ENCODE results near the gene HP1BP3.
A peak's percentile ranks its signal among the peaks of the same experiment; 100 is the strongest.

HP1BP3 gene

DNA sequence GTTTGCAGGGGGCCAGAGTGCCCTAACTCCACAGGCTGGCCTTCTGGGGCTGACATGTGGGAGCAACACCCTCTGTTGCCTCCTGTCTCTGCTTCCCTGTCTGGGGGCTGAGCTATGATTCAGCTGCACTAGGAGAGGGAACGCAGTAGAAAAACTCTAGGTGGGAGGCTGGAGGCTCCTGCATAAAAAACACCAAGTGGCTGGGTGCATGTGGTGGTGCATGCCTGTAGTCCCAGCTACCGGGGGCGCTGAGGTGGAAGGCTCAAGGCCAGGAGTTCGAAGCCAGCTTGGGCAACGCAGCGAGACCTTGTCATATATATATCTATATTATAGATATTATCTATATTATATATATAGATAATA lies 74.9 kb downstream of the HP1BP3 start:
- WGBS (ENCODE audit: insufficient coverage) = 100% methylated on average over 1 of the region's 6 CpGs
- Histone ChIP-seq H3K4me1 (ENCODE audit: control extremely low read depth in 1 of 4, control insufficient read depth in 4 of 4, insufficient read depth in 4 of 4, low read length in 3 of 4) (peaks cover 0 to 2% (median 1%) of the 10 kb centered on the region in 4 experiments), H3K4me3 (ENCODE audit: control insufficient read depth in 1 of 7, extremely low read depth in 1 of 7, insufficient read depth in 4 of 7, low read depth in 2 of 7, low read length in 6 of 7) (no peak overlapping the region), H3K36me3 (ENCODE audit: control insufficient read depth in 4 of 4, insufficient read depth in 4 of 4, low read length in 3 of 4) (no peaks in the 10 kb centered on the region), H3K27ac (ENCODE audit: insufficient read depth in 1 of 2, low read depth in 1 of 2, low read length in 2 of 2, poor library complexity in 1 of 2, severe bottlenecking in 2 of 2) (no peak overlapping the region), H3K27me3 (replicated peaks in 2 of 5; ENCODE audit: control insufficient read depth in 4 of 5, insufficient read depth in 5 of 5, low read length in 4 of 5) (peaks cover 5 to 25% (median 7%) of the 10 kb centered on the region in 5 experiments), H3K9me3 (ENCODE audit: control extremely low read depth in 1 of 5, control insufficient read depth in 4 of 5, insufficient read depth in 2 of 5, low read depth in 1 of 5, low read length in 4 of 5) (no peaks in the 10 kb centered on the region)
- CTCF ChIA-PET = no interaction called here
- DNase-seq = peak in 2 of 3 donors; percentile 49 to 53
- POLR2A ChIA-PET = no interaction called here

DNA sequence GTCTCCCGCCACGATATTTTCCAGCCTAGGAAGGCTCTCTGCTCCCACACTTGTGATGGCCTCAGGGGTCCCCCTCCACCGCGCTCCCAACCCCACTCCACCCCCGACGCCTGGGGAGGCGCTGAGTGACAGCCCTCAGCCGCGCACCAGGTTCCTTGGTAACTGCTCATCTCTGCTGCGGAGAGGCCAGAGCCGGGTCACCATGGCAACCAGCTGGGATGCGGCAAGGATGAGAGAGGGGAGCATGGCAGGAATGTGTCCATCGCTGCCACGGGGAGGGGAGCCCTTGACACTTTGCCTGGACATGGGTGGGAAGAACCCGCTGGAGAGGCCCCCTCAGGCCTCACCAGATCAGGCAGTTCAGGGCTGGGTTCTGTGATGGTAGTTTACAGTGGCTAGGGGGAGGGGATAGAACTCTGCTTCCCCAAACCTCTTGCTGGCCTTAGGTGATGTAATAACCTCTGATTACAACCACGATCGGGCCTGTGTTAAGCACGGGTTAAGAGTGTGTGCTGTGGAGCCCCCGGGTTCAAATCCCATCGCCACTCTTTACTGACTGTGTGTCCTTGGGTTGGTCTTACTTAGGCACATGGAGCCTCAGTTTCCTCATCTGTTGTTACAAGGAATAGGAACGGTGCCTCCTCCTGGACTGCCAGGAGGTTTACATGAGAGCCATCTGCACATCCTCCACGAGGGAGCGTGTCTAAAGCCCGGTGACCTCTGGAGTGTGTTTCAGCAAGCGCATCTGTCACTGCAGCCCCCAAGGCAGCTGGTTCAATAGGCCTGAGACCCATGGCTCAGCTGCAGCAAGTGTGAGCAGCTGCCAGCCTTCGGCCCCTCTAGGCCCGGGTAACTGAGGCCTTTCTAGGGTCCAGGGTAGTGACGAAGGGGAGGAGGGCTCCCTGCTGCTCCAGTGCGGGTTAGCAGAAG lies 75.6 kb downstream of the HP1BP3 start:
- no peaks in the 10 kb centered on the region for H3K4me1 ChIP-seq (ENCODE audit: control extremely low read depth in 1 of 4, control insufficient read depth in 4 of 4, insufficient read depth in 4 of 4, low read length in 3 of 4)
- H3K27me3 ChIP-seq (replicated peaks in 2 of 5; ENCODE audit: control insufficient read depth in 4 of 5, insufficient read depth in 5 of 5, low read length in 4 of 5) = peaks cover 2 to 18% (median 4%) of the 10 kb centered on the region in 5 experiments
- ChIA-PET CTCF (no interaction called here), POLR2A (no interaction called here)
- peak in 2 of 3 donors; percentile 61 to 64 for DNase-seq
- no peak overlapping the region for H3K4me3 ChIP-seq (ENCODE audit: control insufficient read depth in 1 of 7, extremely low read depth in 1 of 7, insufficient read depth in 4 of 7, low read depth in 2 of 7, low read length in 6 of 7)
- no peaks in the 10 kb centered on the region for H3K9me3 ChIP-seq (ENCODE audit: control extremely low read depth in 1 of 5, control insufficient read depth in 4 of 5, insufficient read depth in 2 of 5, low read depth in 1 of 5, low read length in 4 of 5)
- H3K36me3 ChIP-seq (ENCODE audit: control insufficient read depth in 4 of 4, insufficient read depth in 4 of 4, low read length in 3 of 4) = no peaks in the 10 kb centered on the region
- WGBS (ENCODE audit: insufficient coverage) = 94% methylated on average over 29 of the region's 29 CpGs
- H3K27ac ChIP-seq (ENCODE audit: insufficient read depth in 1 of 2, low read depth in 1 of 2, low read length in 2 of 2, poor library complexity in 1 of 2, severe bottlenecking in 2 of 2) = no peak overlapping the region

DNA sequence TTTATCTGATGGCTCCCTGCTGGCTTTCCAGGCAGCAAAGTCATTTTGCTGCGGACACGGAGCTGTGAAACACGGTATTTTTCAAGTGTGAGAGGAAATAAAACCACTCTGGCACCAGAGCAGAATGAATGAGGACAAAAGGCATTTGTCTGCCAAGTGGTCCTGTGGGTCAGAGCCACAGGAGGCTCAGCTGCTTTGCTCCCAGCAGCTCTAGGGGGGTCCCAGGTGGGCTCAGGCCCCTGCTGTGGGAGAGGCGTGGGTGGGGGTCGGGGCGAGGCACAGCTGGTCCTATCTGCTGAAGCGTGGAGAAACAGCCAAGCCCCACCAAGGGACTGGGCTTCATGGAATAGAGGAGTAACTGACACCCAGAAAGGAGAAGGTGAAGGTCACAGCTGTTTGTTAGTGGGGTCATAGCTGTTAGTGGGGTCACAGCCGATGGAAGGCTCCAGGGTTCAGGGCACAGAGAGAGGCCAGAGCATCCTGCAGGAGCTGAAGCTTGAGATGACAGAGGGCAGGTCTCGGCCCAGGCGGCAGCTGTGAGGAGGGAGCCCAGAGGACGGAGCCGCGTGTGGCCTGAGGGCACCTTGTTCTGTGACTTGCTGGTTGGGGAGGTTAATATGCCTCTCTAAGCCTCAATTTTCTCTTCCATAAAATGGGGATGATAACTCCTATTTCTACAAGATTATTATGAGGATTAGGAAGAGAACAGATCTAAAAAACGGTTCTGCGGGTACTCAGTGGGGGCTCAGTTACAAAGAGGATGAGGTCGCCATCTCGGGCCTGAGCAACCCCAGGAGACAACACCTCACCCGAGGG lies 76.4 kb downstream of the HP1BP3 start:
- ChIA-PET POLR2A (no interaction called here), CTCF (interaction anchor here (1.1 kb wide), 1 partner anchor 14 kb away, joined by 3 read pairs; no protein-coding TSS in a partner anchor)
- H3K4me3 ChIP-seq (ENCODE audit: control insufficient read depth in 1 of 7, extremely low read depth in 1 of 7, insufficient read depth in 4 of 7, low read depth in 2 of 7, low read length in 6 of 7) = no peak overlapping the region
- no peaks in the 10 kb centered on the region for H3K9me3 ChIP-seq (ENCODE audit: control extremely low read depth in 1 of 5, control insufficient read depth in 4 of 5, insufficient read depth in 2 of 5, low read depth in 1 of 5, low read length in 4 of 5)
- H3K27ac ChIP-seq (ENCODE audit: insufficient read depth in 1 of 2, low read depth in 1 of 2, low read length in 2 of 2, poor library complexity in 1 of 2, severe bottlenecking in 2 of 2) = no peak overlapping the region
- H3K27me3 ChIP-seq (replicated peaks in 2 of 5; ENCODE audit: control insufficient read depth in 4 of 5, insufficient read depth in 5 of 5, low read length in 4 of 5) = peaks cover 0 to 10% (median 3%) of the 10 kb centered on the region in 5 experiments
- no peaks in the 10 kb centered on the region for H3K36me3 ChIP-seq (ENCODE audit: control insufficient read depth in 4 of 4, insufficient read depth in 4 of 4, low read length in 3 of 4)
- no peaks in the 10 kb centered on the region for H3K4me1 ChIP-seq (ENCODE audit: control extremely low read depth in 1 of 4, control insufficient read depth in 4 of 4, insufficient read depth in 4 of 4, low read length in 3 of 4)
- WGBS (ENCODE audit: insufficient coverage) = 82% methylated on average over 11 of the region's 18 CpGs
- no peak for DNase-seq

DNA sequence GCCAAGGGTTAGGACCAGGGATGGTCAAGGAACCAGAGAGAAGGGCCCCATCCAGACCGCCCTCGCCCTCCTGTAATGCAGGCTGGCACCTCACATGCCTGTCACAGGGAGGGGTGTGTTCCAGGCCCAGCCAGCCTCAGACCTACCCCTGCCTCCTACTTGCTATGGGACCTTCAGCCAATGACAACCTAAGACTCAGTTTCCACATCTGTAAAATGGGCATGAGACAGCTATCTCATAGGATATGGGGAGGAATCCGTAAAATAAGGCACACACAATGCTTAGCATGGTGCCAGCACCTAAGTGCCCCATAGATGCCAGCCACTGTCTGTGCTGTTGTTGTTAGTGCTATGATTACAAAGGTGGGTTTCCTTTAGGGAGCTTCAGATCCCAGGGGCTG lies 77.2 kb downstream of the HP1BP3 start:
- Histone ChIP-seq H3K4me1 (ENCODE audit: control extremely low read depth in 1 of 4, control insufficient read depth in 4 of 4, insufficient read depth in 4 of 4, low read length in 3 of 4) (no peaks in the 10 kb centered on the region), H3K27ac (ENCODE audit: insufficient read depth in 1 of 2, low read depth in 1 of 2, low read length in 2 of 2, poor library complexity in 1 of 2, severe bottlenecking in 2 of 2) (no peak overlapping the region), H3K4me3 (ENCODE audit: control insufficient read depth in 1 of 7, extremely low read depth in 1 of 7, insufficient read depth in 4 of 7, low read depth in 2 of 7, low read length in 6 of 7) (no peak overlapping the region), H3K36me3 (ENCODE audit: control insufficient read depth in 4 of 4, insufficient read depth in 4 of 4, low read length in 3 of 4) (no peaks in the 10 kb centered on the region), H3K27me3 (replicated peaks in 2 of 5; ENCODE audit: control insufficient read depth in 4 of 5, insufficient read depth in 5 of 5, low read length in 4 of 5) (peaks cover 0 to 2% (median under 1%) of the 10 kb centered on the region in 5 experiments), H3K9me3 (ENCODE audit: control extremely low read depth in 1 of 5, control insufficient read depth in 4 of 5, insufficient read depth in 2 of 5, low read depth in 1 of 5, low read length in 4 of 5) (no peaks in the 10 kb centered on the region)
- ChIA-PET CTCF (interaction anchor here (1.1 kb wide), 1 partner anchor 13 kb away, joined by 3 read pairs; no protein-coding TSS in a partner anchor), POLR2A (no interaction called here)
- no peak for DNase-seq
- 90% methylated on average over 2 of the region's 3 CpGs for WGBS (ENCODE audit: insufficient coverage)

GRCh38 chr1:20708891-20709290 lies 78.2 kb downstream of the HP1BP3 start:
- Histone ChIP-seq H3K9me3 (ENCODE audit: control extremely low read depth in 1 of 5, control insufficient read depth in 4 of 5, insufficient read depth in 2 of 5, low read depth in 1 of 5, low read length in 4 of 5) (no peaks in the 10 kb centered on the region), H3K27me3 (replicated peaks in 2 of 5; ENCODE audit: control insufficient read depth in 4 of 5, insufficient read depth in 5 of 5, low read length in 4 of 5) (no peaks in the 10 kb centered on the region), H3K4me1 (ENCODE audit: control extremely low read depth in 1 of 4, control insufficient read depth in 4 of 4, insufficient read depth in 4 of 4, low read length in 3 of 4) (no peaks in the 10 kb centered on the region), H3K36me3 (ENCODE audit: control insufficient read depth in 4 of 4, insufficient read depth in 4 of 4, low read length in 3 of 4) (no peaks in the 10 kb centered on the region), H3K4me3 (ENCODE audit: control insufficient read depth in 1 of 7, extremely low read depth in 1 of 7, insufficient read depth in 4 of 7, low read depth in 2 of 7, low read length in 6 of 7) (no peak overlapping the region), H3K27ac (ENCODE audit: insufficient read depth in 1 of 2, low read depth in 1 of 2, low read length in 2 of 2, poor library complexity in 1 of 2, severe bottlenecking in 2 of 2) (no peak overlapping the region)
- ChIA-PET CTCF (interaction anchor here (0.8 to 1.1 kb wide), 3 partner anchors 12 to 79 kb away, joined by 3 to 5 read pairs (median 4); partner anchors contain the start of gene HP1BP3), POLR2A (no interaction called here)
- DNase-seq = no peak
- WGBS (ENCODE audit: insufficient coverage) = 100% methylated on average over 4 of the region's 5 CpGs

DNA sequence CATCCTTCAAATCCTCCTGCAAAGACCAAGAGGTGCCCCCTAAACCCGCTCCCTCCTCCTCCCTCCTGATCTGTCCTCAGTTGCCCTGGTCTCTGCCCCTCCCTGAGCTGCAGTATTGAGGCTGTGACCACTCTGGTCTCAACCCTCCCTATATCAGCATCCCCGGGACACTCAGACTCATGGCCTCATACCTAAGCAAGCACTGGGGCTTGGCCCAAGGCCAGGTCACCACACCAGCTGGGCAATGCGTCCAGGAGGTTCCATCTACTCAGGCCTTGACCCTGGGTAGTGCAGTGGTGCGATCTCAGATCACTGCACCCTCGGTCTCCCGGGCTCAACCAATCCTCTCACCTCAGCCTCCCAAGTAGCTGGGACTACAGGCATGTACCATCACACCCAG lies 79.0 kb downstream of the HP1BP3 start:
- no peaks in the 10 kb centered on the region for H3K27me3 ChIP-seq (replicated peaks in 2 of 5; ENCODE audit: control insufficient read depth in 4 of 5, insufficient read depth in 5 of 5, low read length in 4 of 5)
- H3K27ac ChIP-seq (ENCODE audit: insufficient read depth in 1 of 2, low read depth in 1 of 2, low read length in 2 of 2, poor library complexity in 1 of 2, severe bottlenecking in 2 of 2) = no peak overlapping the region
- ChIA-PET POLR2A (no interaction called here), CTCF (interaction anchor here (0.8 to 1.4 kb wide), 5 partner anchors 11 to 80 kb away, joined by 3 to 5 read pairs (median 4); partner anchors contain the start of gene HP1BP3)
- WGBS (ENCODE audit: insufficient coverage) = 94% methylated on average over 5 of the region's 6 CpGs
- no peaks in the 10 kb centered on the region for H3K4me1 ChIP-seq (ENCODE audit: control extremely low read depth in 1 of 4, control insufficient read depth in 4 of 4, insufficient read depth in 4 of 4, low read length in 3 of 4)
- H3K4me3 ChIP-seq (ENCODE audit: control insufficient read depth in 1 of 7, extremely low read depth in 1 of 7, insufficient read depth in 4 of 7, low read depth in 2 of 7, low read length in 6 of 7) = no peak overlapping the region
- no peaks in the 10 kb centered on the region for H3K9me3 ChIP-seq (ENCODE audit: control extremely low read depth in 1 of 5, control insufficient read depth in 4 of 5, insufficient read depth in 2 of 5, low read depth in 1 of 5, low read length in 4 of 5)
- no peaks in the 10 kb centered on the region for H3K36me3 ChIP-seq (ENCODE audit: control insufficient read depth in 4 of 4, insufficient read depth in 4 of 4, low read length in 3 of 4)
- no peak for DNase-seq

Measured in common myeloid progenitor, CD34-positive (primary cell).